Mesendoderm (in vitro differentiated cells): ENCODE results near the gene CYP11A1.

Experiments
- DNase-seq: peaks from one replicate; pipeline ENCODE4 v3.0.0; 2013
- H2AK5ac ChIP-seq: 2 replicates; pipeline ENCODE4 v1.6.1; 2013; ENCODE audit warnings: low read length, inconsistent platforms
- H2BK120ac ChIP-seq: 2 replicates; pipeline ENCODE4 v1.6.1; 2013; ENCODE audit warnings: low read depth, mild to moderate bottlenecking, low read length, moderate library complexity, mixed read lengths
- H2BK15ac ChIP-seq: replicated peaks from 2 replicates; pipeline ENCODE4 v1.6.1; 2013; ENCODE audit warnings: low read depth, mild to moderate bottlenecking, moderate library complexity
- H2BK5ac ChIP-seq: 2 replicates; pipeline ENCODE4 v1.6.1; 2013; ENCODE audit warnings: low read length, inconsistent platforms
- H3K18ac ChIP-seq: 2 replicates; pipeline ENCODE4 v1.6.1; 2013; ENCODE audit warnings: mild to moderate bottlenecking, low read length, mixed read lengths
- H3K23ac ChIP-seq: one replicate; pipeline ENCODE4 v1.6.1; 2013; ENCODE audit warnings: low read length
- H3K27ac ChIP-seq: 2 replicates; pipeline ENCODE4 v1.5.1; 2013; ENCODE audit warnings: low read depth, mild to moderate bottlenecking, inconsistent platforms, low read length, moderate library complexity
- H3K27me3 ChIP-seq: 2 replicates; pipeline ENCODE4 v1.6.1; 2013; ENCODE audit warnings: low read length, control low read depth, mild to moderate bottlenecking, inconsistent platforms; ENCODE audit not compliant: insufficient read depth, poor library complexity
- H3K36me3 ChIP-seq: 2 replicates; pipeline ENCODE4 v1.6.1; 2013; ENCODE audit warnings: low read length, inconsistent platforms; ENCODE audit not compliant: control insufficient read depth, insufficient read depth
- H3K4ac ChIP-seq: one replicate; pipeline ENCODE4 v1.6.1; 2013; ENCODE audit warnings: low read depth, mild to moderate bottlenecking, low read length, moderate library complexity
- H3K4me1 ChIP-seq: 2 replicates; pipeline ENCODE4 v1.6.1; 2013; ENCODE audit warnings: low read depth, low read length, inconsistent platforms; ENCODE audit not compliant: control insufficient read depth
- H3K4me2 ChIP-seq: 2 replicates; pipeline ENCODE4 v1.6.1; 2013; ENCODE audit warnings: low read length
- H3K4me3 ChIP-seq: 2 replicates; pipeline ENCODE4 v1.5.1; 2013; ENCODE audit warnings: mild to moderate bottlenecking, low read length
- H3K56ac ChIP-seq: one replicate; pipeline ENCODE4 v1.6.1; 2013; ENCODE audit warnings: low read length
- H3K79me1 ChIP-seq: 2 replicates; pipeline ENCODE4 v1.6.1; 2013; ENCODE audit warnings: low read length, inconsistent platforms
- H3K79me2 ChIP-seq: 2 replicates; pipeline ENCODE4 v1.6.1; 2013; ENCODE audit warnings: mild to moderate bottlenecking, low read length; ENCODE audit not compliant: control insufficient read depth, insufficient read depth
- H3K9ac ChIP-seq: 2 replicates; pipeline ENCODE4 v1.6.1; 2013; ENCODE audit warnings: low read length, inconsistent platforms
- H4K5ac ChIP-seq: one replicate; pipeline ENCODE4 v1.6.1; 2013; ENCODE audit warnings: low read length
- H4K8ac ChIP-seq: one replicate; pipeline ENCODE4 v1.6.1; 2013; ENCODE audit warnings: low read depth, mild to moderate bottlenecking, control low read depth, low read length, moderate library complexity
- WGBS: extraction: QIAGEN DNeasy Blood & Tissue Kit; methylation state at CpG from one replicate; pipeline ENCODE4 v1.1.7; 2013; ENCODE audit warnings: low lambda C conversion rate, missing lambda C conversion rate; ENCODE audit not compliant: insufficient coverage; ENCODE audit errors: extremely low coverage; 5-methylcytosine and 5-hydroxymethylcytosine counted together

Gene CYP11A1

DNA sequence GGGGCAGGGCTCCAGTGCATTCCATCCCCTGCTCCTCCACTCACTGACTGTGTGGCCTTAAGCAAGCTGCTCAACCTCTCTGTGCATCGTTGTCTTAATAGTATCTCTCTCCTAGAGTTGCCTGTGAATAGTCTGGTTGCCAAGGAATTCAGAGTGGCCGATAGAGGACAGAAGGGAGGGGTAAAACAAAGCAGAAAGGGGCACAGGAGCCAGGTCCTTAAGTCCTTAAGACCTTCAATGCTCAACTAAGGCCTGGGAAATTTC, 13.7 kb upstream of the CYP11A1 start:
- Histone ChIP-seq H3K4me1 (peaks cover 3% of the 10 kb centered on the region), H3K18ac (no peak overlapping the region), H3K23ac (no peak overlapping the region), H4K5ac (no peak overlapping the region), H3K27ac (no peak overlapping the region), H3K4ac (no peak overlapping the region), H3K79me1 (no peaks in the 10 kb centered on the region), H4K8ac (no peak overlapping the region), H3K4me3 (no peak overlapping the region), H3K36me3 (no peaks in the 10 kb centered on the region), H3K9ac (no peak overlapping the region), H3K79me2 (no peaks in the 10 kb centered on the region), H2BK120ac (no peak overlapping the region), H2AK5ac (no peak overlapping the region), H2BK15ac (no peak overlapping the region), H2BK5ac (no peak overlapping the region), H3K4me2 (no peak overlapping the region), H3K56ac (no peak overlapping the region), H3K27me3 (no peaks in the 10 kb centered on the region)
- no CpG with 5 or more reads among the region's 2 CpGs for WGBS
- no peak for DNase-seq

DNA sequence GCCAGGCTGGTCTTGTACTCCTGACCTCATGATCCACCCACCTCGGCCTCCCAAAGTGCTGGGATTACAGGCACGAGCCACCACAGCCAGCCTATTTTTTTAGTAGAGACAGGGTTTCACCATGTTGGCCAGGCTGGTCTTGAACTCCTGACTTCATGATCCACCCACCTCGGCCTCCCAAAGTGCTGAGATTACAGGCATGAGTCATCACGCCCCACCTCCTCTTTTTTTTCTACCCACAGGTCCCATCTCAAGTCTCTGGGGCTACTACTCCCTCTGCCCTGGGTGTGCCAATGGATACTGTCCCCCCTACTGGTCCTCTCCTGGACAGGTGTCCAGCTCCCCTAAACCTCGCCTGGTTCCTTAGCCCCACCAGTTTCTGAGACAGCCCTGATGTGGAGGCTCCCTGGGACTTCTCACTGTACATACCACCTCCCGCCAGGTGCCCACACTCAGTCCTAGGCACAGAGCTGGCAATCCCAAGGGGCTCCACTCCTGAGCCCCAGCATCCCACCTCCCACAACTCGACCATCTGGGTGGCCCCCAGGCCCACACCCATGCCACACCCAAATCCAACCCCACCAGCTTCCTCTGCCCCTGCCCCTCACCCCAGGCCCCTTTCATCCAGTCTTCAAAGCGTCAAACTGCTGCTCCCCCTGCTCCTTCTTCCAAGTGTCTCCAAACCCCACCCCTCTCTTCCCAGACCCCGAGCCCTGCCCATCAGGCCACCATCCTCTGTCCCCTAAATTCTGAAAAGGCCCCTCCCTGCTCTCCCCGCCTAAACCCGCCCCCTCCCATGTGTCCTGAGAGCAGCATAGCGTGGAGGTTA, 13.1 kb upstream of the CYP11A1 start:
- no peak overlapping the region for H4K5ac ChIP-seq
- DNase-seq = no peak
- no peak overlapping the region for H3K27ac ChIP-seq
- no peak overlapping the region for H2AK5ac ChIP-seq
- no peak overlapping the region for H3K4me2 ChIP-seq
- no peaks in the 10 kb centered on the region for H3K79me1 ChIP-seq
- no peak overlapping the region for H2BK120ac ChIP-seq
- H3K4me3 ChIP-seq = no peak overlapping the region
- H3K23ac ChIP-seq = no peak overlapping the region
- H2BK15ac ChIP-seq = no peak overlapping the region
- no peaks in the 10 kb centered on the region for H3K36me3 ChIP-seq
- H2BK5ac ChIP-seq = no peak overlapping the region
- H3K56ac ChIP-seq = no peak overlapping the region
- H4K8ac ChIP-seq = no peak overlapping the region
- no peak overlapping the region for H3K4ac ChIP-seq
- no peak overlapping the region for H3K9ac ChIP-seq
- H3K27me3 ChIP-seq = no peaks in the 10 kb centered on the region
- no CpG with 5 or more reads among the region's 12 CpGs for WGBS
- peaks cover 3% of the 10 kb centered on the region for H3K4me1 ChIP-seq
- H3K18ac ChIP-seq = no peak overlapping the region
- H3K79me2 ChIP-seq = no peaks in the 10 kb centered on the region

DNA sequence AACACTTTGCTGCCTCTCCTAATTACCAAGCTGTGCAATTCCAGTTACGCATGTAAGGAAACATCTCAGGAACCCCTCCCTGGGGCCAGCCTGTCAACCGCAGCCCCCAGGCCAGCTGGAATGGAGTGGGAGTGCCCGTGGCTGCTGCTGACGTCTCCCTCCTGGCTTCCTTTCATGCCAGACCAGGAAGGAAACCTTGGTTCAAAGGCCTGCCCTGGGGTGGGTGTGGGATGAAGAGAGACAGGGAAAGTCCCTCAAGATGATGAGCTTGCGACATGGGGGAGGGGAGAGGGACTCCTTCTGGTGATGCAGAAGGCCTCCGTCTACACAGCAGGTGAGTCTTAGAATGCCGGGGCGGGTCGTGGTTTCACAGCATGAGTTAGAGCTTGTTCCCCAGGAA, 11.4 kb upstream of the CYP11A1 start:
- H2BK15ac ChIP-seq = no peak overlapping the region
- no peak overlapping the region for H3K27ac ChIP-seq
- no peak overlapping the region for H2BK120ac ChIP-seq
- no peak overlapping the region for H3K9ac ChIP-seq
- H3K18ac ChIP-seq = no peak overlapping the region
- H3K4me2 ChIP-seq = no peak overlapping the region
- H2AK5ac ChIP-seq = no peak overlapping the region
- H3K4me1 ChIP-seq = no peaks in the 10 kb centered on the region
- no peak overlapping the region for H3K56ac ChIP-seq
- no peak overlapping the region for H3K4ac ChIP-seq
- DNase-seq = no peak
- H3K79me2 ChIP-seq = no peaks in the 10 kb centered on the region
- no peak overlapping the region for H4K5ac ChIP-seq
- no peak overlapping the region for H3K23ac ChIP-seq
- no peak overlapping the region for H4K8ac ChIP-seq
- H2BK5ac ChIP-seq = no peak overlapping the region
- H3K36me3 ChIP-seq = no peaks in the 10 kb centered on the region
- no peak overlapping the region for H3K4me3 ChIP-seq
- H3K27me3 ChIP-seq = no peaks in the 10 kb centered on the region
- H3K79me1 ChIP-seq = no peaks in the 10 kb centered on the region
- no CpG with 5 or more reads among the region's 9 CpGs for WGBS

DNA sequence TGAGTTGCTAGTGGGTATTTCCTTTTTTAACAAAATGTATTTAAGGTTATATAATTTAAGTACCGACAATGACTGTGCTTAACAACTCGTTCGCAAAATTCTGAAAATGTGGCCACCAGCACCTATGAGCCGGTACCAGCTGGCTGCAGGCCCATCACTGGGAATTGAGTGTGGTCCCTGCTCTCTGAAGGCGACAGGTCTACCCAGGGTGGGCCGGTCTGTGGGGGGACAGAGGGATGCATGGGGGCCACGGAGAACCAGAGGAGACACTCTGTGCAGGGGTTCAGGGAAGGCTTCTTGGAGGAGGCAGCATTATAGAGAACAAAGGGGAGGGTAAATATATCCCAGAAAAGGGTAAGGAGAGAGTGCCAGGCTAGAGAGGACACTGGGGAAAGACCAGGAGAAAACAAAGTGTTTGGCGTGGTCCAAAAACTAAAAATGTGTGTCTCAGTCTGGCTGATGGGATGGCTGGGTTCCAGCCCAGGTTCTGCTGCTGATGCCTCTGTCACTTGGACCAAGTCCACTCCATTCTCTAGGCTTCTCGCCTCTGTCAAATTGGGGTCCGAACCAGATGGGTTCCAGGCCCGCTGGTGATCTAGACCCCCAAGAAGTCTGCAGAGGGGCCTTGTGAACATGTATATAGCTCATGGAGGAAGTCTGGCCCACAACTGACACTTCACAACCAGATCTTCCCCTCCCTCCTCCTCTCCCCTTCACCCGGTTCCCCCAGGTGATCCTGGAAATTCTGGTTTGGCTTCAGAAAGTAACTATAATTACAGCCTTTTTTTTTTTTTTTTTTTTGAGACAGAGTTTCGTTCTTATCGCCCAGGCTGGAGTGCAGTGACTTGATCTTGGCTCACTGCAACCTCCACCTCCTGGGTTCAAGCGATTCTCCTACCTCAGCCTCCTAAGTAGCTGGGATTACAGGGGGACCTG, 10.7 kb upstream of the CYP11A1 start:
- Histone ChIP-seq H3K36me3 (no peaks in the 10 kb centered on the region), H3K4me2 (no peak overlapping the region), H2BK15ac (no peak overlapping the region), H3K4me3 (no peak overlapping the region), H3K4ac (no peak overlapping the region), H2AK5ac (no peak overlapping the region), H3K18ac (no peak overlapping the region), H2BK120ac (no peak overlapping the region), H3K79me1 (no peaks in the 10 kb centered on the region), H3K79me2 (no peaks in the 10 kb centered on the region), H3K9ac (no peak overlapping the region), H3K4me1 (no peaks in the 10 kb centered on the region), H4K5ac (no peak overlapping the region), H3K56ac (no peak overlapping the region), H3K27ac (no peak overlapping the region), H2BK5ac (no peak overlapping the region), H4K8ac (no peak overlapping the region), H3K23ac (no peak overlapping the region), H3K27me3 (no peaks in the 10 kb centered on the region)
- DNase-seq = no peak
- WGBS = no CpG with 5 or more reads among the region's 15 CpGs

DNA sequence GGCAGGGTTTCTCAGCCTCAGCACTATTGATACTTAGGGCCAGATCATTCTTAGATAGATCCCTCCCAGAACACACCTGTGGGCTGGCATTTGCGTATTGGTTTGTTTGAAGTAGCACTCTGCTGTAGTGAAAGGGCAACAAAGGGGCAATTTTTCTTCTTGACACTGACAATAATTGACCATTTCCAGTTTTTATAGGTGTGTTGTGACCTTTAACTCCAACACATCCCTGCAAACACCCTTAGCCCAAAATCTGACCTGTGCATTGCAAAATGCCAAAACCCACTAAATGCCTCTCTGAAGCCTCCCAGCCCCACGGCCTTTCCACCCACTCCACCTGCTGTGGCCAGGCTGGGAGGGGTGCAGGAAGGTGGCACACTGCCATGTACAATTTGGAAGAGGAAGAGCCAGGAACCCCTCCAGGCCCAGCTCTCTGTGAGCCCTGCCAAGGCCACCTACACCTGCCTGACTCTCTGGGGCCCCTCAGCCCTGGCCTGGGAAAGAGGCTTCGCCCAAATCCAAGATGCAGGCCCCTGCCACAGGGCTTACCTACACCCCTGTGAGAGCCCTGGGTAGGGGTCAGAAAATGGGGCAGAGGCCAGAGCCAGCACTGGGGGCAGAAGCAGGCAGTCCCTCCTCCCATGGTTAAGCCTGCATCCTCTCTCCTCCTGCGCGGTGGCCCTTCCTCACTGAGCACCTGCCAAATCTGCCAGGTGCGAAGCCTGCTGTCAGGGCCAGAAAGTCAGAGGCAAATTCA, 9.6 kb upstream of the CYP11A1 start:
- H3K4me2 ChIP-seq = no peak overlapping the region
- no peak overlapping the region for H2BK5ac ChIP-seq
- no peak overlapping the region for H3K4ac ChIP-seq
- H3K36me3 ChIP-seq = no peaks in the 10 kb centered on the region
- H2BK120ac ChIP-seq = no peak overlapping the region
- no peak overlapping the region for H3K27ac ChIP-seq
- H3K18ac ChIP-seq = no peak overlapping the region
- H3K4me1 ChIP-seq = no peaks in the 10 kb centered on the region
- no peak overlapping the region for H4K5ac ChIP-seq
- no peak overlapping the region for H2BK15ac ChIP-seq
- H3K4me3 ChIP-seq = no peak overlapping the region
- H3K23ac ChIP-seq = no peak overlapping the region
- H2AK5ac ChIP-seq = no peak overlapping the region
- no peak overlapping the region for H4K8ac ChIP-seq
- H3K9ac ChIP-seq = no peak overlapping the region
- no peak for DNase-seq
- no peak overlapping the region for H3K56ac ChIP-seq
- no peaks in the 10 kb centered on the region for H3K79me1 ChIP-seq
- H3K79me2 ChIP-seq = no peaks in the 10 kb centered on the region
- H3K27me3 ChIP-seq = no peaks in the 10 kb centered on the region
- WGBS = no CpG with 5 or more reads among the region's 6 CpGs
